IPS-11a (cell line): ENCODE results near the gene PRDM16.

Experiments used
- H3K4me3 ChIP-seq: one replicate; pipeline ENCODE4 v1.5.1; 2013; ENCODE audit warnings: low read depth, low read length, control low read depth

Gene PRDM16

GRCh38 chr1:3379934-3380333 lies 310.9 kb downstream of the PRDM16 start:
- H3K4me3 ChIP-seq = no peak overlapping the region

GRCh38 chr1:3380469-3380868 lies 311.5 kb downstream of the PRDM16 start:
- H3K4me3 ChIP-seq = no peak overlapping the region

- no peak overlapping the region for H3K4me3 ChIP-seq
These were observed 312.9 kb downstream of the PRDM16 start for GRCh38 chr1:3381901-3382300.

GRCh38 chr1:3382326-3383057 lies 313.5 kb downstream of the PRDM16 start:
- no peak overlapping the region for H3K4me3 ChIP-seq

GRCh38 chr1:3383679-3384078 lies 314.7 kb downstream of the PRDM16 start:
- H3K4me3 ChIP-seq = no peak overlapping the region

GRCh38 chr1:3384407-3384806 lies 315.4 kb downstream of the PRDM16 start:
- H3K4me3 ChIP-seq = no peak overlapping the region

GRCh38 chr1:3386205-3387002 lies 317.4 kb downstream of the PRDM16 start:
- no peak overlapping the region for H3K4me3 ChIP-seq

GRCh38 chr1:3387401-3387800 lies 318.4 kb downstream of the PRDM16 start:
- H3K4me3 ChIP-seq = no peak overlapping the region

- H3K4me3 ChIP-seq = no peak overlapping the region
These were observed 320.3 kb downstream of the PRDM16 start for GRCh38 chr1:3389093-3389833.

GRCh38 chr1:3390291-3390690 lies 321.3 kb downstream of the PRDM16 start:
- no peak overlapping the region for H3K4me3 ChIP-seq

- no peak overlapping the region for H3K4me3 ChIP-seq
These were observed 322.7 kb downstream of the PRDM16 start for GRCh38 chr1:3391711-3392110.

- no peak overlapping the region for H3K4me3 ChIP-seq
These were observed 324.3 kb downstream of the PRDM16 start for GRCh38 chr1:3393024-3393986.

GRCh38 chr1:3393987-3394920 lies 325.3 kb downstream of the PRDM16 start:
- no peak overlapping the region for H3K4me3 ChIP-seq

GRCh38 chr1:3396411-3396810 lies 327.4 kb downstream of the PRDM16 start:
- no peak overlapping the region for H3K4me3 ChIP-seq

- no peak overlapping the region for H3K4me3 ChIP-seq
These were observed 328.3 kb downstream of the PRDM16 start for GRCh38 chr1:3397311-3397710.

GRCh38 chr1:3398396-3399140 lies 329.6 kb downstream of the PRDM16 start:
- H3K4me3 ChIP-seq = no peak overlapping the region

GRCh38 chr1:3399732-3400131 lies 330.7 kb downstream of the PRDM16 start:
- no peak overlapping the region for H3K4me3 ChIP-seq

- no peak overlapping the region for H3K4me3 ChIP-seq
These were observed 332.7 kb downstream of the PRDM16 start for GRCh38 chr1:3401585-3402257.
